Measurements from ENCODE around the gene DOCK3. TPM values are rescaled to one million over a fixed set of nuclear protein-coding genes. Genes with fewer than 3 reads are reported as not detected.

The DOCK3 gene
- total and polyA plus RNA-seq, 10 donors = 0.08 to 2.1 (median 0.44) TPM

DNA sequence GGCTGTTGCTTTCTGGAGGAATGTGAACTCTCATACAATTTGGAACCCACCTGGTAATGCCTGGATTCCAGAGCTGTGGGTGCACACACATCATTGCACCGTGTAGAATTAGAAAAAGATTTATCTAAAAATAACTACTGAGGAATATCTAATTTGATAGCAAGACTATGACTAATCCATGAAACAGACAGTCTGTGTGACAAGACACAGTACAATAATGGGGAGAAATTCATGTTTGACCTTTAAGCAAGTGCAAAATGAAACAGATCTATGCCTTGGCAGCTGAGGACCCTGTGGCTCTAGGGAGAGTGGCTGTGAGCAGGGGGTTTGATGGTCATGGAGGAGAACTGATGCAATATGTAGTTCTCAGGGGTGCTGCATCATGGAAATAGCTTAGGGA, 7.9 kb upstream of the DOCK3 start:
- WGBS, 5 donors = 56 to 73% (median 67%) methylated on average over 1 of the region's 1 CpG

DNA sequence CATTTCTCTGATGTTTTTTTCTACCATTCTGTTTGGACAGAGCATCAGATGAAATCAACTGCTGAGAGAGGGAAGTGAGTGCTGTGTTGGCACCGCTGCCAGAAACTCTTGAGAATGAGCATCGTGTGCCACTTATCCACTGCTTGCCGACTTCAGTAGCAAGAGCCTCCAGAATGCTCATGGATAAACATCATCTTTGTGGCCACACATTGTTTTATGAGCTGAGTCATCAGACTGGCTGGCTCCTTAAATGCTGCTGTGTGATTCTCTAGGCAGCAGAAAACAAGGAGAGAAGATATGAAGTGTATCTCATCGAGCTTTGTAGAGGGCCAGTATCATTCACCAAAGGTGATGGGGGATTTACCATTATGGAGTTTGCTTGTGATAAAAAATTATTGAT, 3.4 kb upstream of the DOCK3 start:
- TF ChIP-seq POLR2AphosphoS5 (IDR thresholded peaks at IDR 0.05) = no peak
- no peak for TF ChIP-seq POLR2A (IDR thresholded peaks at IDR 0.05)
- TF ChIP-seq, protein P1, sequence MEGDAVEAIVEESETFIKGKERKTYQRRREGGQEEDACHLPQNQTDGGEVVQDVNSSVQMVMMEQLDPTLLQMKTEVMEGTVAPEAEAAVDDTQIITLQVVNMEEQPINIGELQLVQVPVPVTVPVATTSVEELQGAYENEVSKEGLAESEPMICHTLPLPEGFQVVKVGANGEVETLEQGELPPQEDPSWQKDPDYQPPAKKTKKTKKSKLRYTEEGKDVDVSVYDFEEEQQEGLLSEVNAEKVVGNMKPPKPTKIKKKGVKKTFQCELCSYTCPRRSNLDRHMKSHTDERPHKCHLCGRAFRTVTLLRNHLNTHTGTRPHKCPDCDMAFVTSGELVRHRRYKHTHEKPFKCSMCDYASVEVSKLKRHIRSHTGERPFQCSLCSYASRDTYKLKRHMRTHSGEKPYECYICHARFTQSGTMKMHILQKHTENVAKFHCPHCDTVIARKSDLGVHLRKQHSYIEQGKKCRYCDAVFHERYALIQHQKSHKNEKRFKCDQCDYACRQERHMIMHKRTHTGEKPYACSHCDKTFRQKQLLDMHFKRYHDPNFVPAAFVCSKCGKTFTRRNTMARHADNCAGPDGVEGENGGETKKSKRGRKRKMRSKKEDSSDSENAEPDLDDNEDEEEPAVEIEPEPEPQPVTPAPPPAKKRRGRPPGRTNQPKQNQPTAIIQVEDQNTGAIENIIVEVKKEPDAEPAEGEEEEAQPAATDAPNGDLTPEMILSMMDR (IDR thresholded peaks at IDR 0.05 in 8 of 11, conservative IDR thresholded peaks at IDR 0.05 in 3 of 11) = no peak
- Histone ChIP-seq H3K27me3 (replicated peaks in 1 of 7) (peaks cover under 1 to 46% (median 18%) of the 10 kb centered on the region in 7 donors), H3K9me3 (no peaks in the 10 kb centered on the region), H3K27ac (no peak overlapping the region), H3K4me1 (peaks cover 0 to 18% (median 14%) of the 10 kb centered on the region in 6 donors), H3K36me3 (no peaks in the 10 kb centered on the region), H3K4me3 (no peak overlapping the region)
- no peak for DNase-seq
- intact Hi-C loops (cut with DNase I; ENCODE audit: low total_unique reads) = no loop called here
- WGBS, 5 donors = 59 to 80% (median 74%) methylated on average over 4 of the region's 4 CpGs

More for the DNA sequence above, 7.9 kb upstream of the DOCK3 start:
- TF ChIP-seq POLR2AphosphoS5 (IDR thresholded peaks at IDR 0.05) = no peak
- TF ChIP-seq, protein P1 (IDR thresholded peaks at IDR 0.05 in 8 of 11, conservative IDR thresholded peaks at IDR 0.05 in 3 of 11) = no peak
- no peak for TF ChIP-seq POLR2A (IDR thresholded peaks at IDR 0.05)
- Histone ChIP-seq H3K27me3 (replicated peaks in 1 of 7) (peaks cover 0 to 7% (median 0%) of the 10 kb centered on the region in 7 donors), H3K27ac (no peak overlapping the region), H3K9me3 (no peaks in the 10 kb centered on the region), H3K4me1 (peaks cover 0 to 7% (median 0%) of the 10 kb centered on the region in 6 donors), H3K4me3 (no peak overlapping the region), H3K36me3 (no peaks in the 10 kb centered on the region)
- intact Hi-C loops (cut with DNase I; ENCODE audit: low total_unique reads) = no loop called here
- no peak for DNase-seq

DNA sequence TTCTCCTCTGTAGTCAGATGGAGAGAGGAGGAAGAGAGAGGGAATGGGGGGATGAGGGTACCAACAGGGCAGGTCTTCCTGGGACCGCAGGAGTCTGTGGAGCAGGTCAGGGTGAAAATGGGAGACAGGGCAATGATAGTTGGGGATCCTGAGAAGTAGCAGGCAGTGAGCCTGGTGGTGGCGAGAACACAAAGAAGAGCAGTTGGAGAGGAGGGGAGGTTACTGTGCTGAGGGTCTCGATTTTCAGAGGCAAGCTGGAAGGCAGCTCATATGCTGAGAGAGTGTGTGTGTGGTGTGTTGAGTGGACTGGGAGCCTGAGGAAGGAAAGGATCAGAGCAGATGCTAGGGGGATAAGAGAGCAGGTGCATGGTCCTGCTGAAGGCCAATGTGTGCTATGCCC, 2.1 kb upstream of the DOCK3 start:
- Histone ChIP-seq H3K27me3 (replicated peaks in 1 of 7) (peaks cover 6 to 59% (median 30%) of the 10 kb centered on the region in 7 donors), H3K4me3 (no peak overlapping the region), H3K9me3 (no peaks in the 10 kb centered on the region), H3K4me1 (peaks cover 0 to 18% (median 14%) of the 10 kb centered on the region in 6 donors), H3K27ac (no peak overlapping the region), H3K36me3 (no peaks in the 10 kb centered on the region)
- TF ChIP-seq, protein P1 (IDR thresholded peaks at IDR 0.05 in 8 of 11, conservative IDR thresholded peaks at IDR 0.05 in 3 of 11) = no peak
- TF ChIP-seq POLR2A (IDR thresholded peaks at IDR 0.05) = no peak
- no peak for TF ChIP-seq POLR2AphosphoS5 (IDR thresholded peaks at IDR 0.05)
- DNase-seq = no peak
- intact Hi-C loops (cut with DNase I; ENCODE audit: low total_unique reads) = no loop called here
- WGBS, 5 donors = 77 to 87% (median 82%) methylated on average over 3 of the region's 3 CpGs

- no peaks in the 10 kb centered on the region for H3K36me3 ChIP-seq
- H3K27ac ChIP-seq = no peak overlapping the region
- peaks cover 0 to 18% (median 14%) of the 10 kb centered on the region in 6 donors for H3K4me1 ChIP-seq
- intact Hi-C loops (cut with DNase I; ENCODE audit: low total_unique reads) = no loop called here
- TF ChIP-seq POLR2A (IDR thresholded peaks at IDR 0.05) = no peak
- TF ChIP-seq, protein P1 (IDR thresholded peaks at IDR 0.05 in 8 of 11, conservative IDR thresholded peaks at IDR 0.05 in 3 of 11) = no peak
- TF ChIP-seq POLR2AphosphoS5 (IDR thresholded peaks at IDR 0.05) = no peak
- peaks cover 6 to 72% (median 40%) of the 10 kb centered on the region in 7 donors for H3K27me3 ChIP-seq (replicated peaks in 1 of 7)
- H3K4me3 ChIP-seq = peak overlapping the region in 2 of 8 donors; percentile 44 to 79
- H3K9me3 ChIP-seq = no peaks in the 10 kb centered on the region
- 27 to 55% (median 45%) methylated on average over 3 of the region's 3 CpGs for WGBS, 5 donors
- DNase-seq = no peak
Measured at GRCh38 chr3:50673931-50674330, 796 bp upstream of the DOCK3 start.

Measured in spleen (tissue), 11 donors.